ENCODE data around the gene CYTH1.
"Not testable (repeated sequence)": the region's sequence is repeated elsewhere in the genome, so short reads cannot be mapped to it uniquely, and the experiment has no call there.

The CYTH1 gene

DNA sequence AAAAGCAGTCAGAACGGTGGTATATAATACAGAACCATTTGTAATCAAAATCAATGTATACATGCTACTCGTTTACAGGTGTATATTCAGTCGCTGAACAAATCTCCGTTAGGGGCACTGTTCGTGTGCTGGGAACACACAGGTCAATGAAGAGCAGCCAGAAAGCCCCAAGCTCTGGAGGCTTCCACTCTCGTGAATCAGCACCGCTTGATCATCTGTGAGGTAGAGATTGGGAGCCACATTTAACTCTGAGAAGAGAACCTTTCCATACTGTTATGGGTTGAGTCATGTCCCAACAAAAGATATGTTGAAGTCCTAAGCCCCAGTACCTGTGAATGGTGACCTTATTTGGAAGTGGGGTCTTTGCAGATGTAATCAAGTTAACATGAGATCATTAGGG, 5.4 kb upstream of the CYTH1 start:
- no peak for DNase-seq (ENCODE audit: low read depth)

DNA sequence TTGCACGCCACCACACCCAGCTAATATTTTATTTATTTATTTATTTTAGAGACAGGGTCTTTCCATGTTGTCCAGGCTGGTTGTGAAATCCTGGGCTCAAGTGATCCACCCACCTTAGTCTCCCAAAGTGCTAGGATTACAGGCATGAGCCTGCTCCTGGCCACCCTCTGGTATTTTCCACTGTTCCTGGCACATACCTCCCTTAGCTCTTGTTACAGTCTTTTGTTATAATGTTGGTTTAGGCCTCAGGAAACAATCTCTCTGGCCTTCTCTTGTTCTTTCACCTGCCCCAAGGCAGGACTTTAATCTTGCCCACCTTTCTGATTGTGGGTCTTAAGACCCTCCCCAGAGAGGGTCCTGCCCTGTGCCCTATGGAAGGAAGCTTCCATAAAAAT, 3.6 kb upstream of the CYTH1 start:
- no peak for DNase-seq (ENCODE audit: low read depth)

DNA sequence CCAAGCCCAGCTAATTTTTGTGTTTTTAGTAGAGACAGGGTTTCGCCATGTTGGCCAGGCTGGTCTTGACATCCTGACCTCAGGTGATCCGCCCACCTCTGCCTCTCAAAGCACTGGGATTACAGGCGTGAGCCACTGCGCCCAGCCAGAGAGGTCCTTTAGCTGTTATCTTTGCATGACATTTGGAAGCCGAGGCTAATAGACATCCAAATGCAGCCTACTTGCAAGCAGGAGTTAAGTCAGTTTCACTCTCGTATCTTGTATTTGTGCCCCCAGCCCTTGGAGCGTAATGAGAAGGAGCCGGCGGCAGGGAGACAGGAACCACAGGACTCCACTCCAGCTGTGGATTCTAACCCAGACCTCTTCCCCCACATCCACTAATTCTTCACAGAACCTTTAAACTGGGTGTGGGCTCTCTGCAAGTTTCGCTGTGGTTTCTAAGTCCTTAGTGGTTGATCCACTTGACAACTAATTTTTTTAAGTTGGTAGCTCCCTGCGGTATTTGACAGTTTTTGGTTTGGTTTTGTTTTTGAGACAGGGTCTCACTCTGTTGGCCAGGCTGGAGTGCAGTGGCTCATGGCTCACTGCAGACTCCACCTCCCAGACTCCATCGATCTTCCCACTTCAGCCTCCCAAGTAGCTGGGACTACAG, 3.1 kb upstream of the CYTH1 start:
- no peak for DNase-seq (ENCODE audit: low read depth)

DNA sequence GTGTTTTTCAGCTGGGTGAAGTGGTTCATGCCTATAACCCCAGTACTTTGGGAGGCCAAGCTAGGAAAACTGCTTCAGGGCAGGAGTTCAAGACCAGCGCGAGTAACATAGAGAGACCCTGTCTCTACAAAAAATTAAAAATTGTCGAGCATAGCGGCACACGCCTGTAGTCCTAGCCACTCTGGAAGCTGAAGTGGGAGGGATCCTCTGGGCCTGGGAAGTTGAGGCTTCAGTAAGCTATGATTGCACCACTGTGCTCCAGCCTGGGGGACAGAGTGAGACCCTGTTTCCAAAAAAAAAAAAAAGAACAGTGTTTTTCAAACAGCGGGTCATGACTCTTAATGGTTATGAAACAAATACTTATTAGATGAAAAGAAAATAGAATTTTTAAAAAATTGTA, 2.3 kb upstream of the CYTH1 start:
- no peak for DNase-seq (ENCODE audit: low read depth)

DNA sequence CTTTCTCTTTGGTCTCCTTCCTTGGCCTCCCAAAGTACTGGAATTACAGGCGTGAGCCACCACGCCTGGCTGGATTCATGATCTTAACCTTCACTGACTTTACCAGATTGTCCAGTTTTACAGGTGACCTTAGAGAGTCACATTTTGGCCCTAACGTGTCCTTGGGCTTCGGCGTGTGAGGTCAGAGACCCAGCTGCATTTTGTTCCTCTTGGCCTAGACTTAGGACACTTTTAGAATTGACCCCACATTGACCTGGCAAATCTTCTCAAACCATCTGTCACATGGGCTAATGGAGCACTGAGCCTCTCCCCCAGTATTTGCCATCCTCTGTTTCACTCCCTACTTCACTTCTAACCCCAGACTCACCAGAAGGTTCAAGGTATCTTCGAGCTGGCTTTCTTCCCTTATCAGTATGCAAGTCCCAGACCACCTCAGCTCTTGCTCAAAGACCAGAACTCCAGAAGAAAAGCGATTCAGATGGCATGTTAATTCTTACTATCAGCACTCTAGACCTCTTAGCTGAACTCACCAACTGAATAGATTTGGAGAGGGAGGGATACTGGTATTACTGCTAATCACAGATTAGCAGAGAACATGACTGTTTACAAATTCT, 1.7 kb upstream of the CYTH1 start:
- DNase-seq (ENCODE audit: low read depth) = no peak

DNA sequence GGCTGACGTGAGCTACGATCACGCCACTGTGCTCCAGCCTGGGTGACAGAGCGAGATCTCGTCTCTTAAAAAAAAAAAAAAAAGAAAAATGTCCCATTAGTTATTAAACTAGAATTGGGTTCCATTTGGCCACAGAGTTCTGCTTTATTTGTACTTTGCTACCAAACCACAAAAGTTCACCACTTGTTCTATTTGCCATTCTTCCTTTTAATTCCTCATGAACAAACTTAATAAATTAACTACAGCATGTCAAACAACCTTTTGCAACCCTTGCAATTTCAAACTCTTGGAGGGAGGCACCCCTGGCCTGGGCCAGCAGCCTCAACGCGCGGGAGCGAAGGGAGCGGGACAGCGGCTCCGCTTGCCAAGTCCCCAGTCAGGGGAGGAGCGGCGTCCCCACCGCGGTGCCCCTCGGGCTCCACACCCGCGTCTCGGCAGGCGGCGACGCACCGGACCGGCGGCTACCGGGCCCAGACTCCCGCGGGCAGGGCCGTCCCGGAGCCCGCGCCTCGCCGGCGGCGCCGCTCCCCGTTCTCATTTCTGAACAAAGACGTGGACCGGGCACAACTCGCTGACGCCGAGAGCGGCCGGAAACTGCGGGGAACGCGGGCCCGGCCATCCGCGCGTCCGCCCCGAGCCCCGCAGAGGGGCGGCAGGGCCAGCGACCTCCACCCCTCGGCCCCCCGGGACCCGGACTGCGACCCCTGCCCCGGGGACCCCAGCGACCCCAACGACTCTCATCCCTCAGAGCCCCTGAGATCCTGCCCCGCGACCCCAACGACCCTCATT, 775 bp downstream of the CYTH1 start:
- DNase-seq (ENCODE audit: low read depth) = no peak

DNA sequence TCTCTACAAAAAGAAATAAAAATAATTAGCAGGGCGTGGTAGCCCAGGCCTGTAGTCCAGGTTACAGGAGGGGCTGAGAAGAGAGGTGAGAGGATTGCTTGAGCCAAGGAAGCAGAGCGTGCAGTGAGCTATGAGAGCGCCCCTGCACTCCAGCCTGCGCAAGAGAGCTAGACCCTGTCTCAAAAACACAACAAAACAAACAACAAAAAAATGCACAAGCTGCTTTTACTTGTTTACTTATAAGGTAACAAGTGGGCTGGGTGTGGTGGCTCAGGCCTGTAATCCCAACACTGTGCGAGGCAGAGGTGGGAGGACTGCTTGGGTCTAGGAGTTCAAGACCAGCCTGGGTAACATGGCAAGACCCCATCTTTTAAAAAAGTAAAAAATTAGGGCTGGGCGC, 1.7 kb downstream of the CYTH1 start:
- DNase-seq (ENCODE audit: low read depth) = no peak

DNA sequence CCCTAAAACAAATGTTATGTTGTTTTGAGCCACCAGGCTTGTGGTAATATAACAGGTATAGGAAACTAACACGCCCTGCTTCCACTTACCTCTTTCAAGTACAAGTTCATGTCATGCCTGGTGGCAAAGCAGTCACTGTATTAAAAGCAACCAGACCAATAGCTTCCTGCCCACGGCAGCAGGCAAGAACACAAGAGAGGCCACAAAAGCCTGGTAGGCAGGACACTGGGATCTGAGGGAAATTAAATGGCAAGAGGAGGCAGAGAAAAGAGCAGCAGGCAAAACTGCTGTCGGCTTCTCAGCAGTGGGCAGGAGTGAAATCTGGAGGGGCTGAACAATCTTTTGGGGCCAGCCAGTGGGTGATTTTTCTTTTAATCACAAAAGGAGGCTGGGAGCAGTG, 2.2 kb downstream of the CYTH1 start:
- no peak for DNase-seq (ENCODE audit: low read depth)

DNA sequence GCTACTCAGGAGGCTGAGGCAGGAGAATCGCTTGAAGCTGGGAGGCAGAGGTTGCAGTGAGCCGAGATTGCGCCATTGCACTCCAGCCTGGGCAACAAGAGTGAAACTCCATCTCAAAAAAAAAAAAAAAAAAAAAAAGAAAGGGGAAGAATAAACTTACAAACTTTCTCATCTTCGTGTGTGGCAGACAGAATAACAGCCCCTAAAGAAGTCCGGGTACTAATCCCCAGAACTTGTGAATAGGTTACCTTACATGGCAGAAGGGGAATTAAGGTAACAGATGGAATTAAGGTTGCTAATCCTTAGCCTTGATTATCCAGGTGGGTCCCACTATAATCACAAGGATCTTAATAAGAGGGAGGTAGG, 2.8 kb downstream of the CYTH1 start:
- not testable (repeated sequence) for DNase-seq (ENCODE audit: low read depth)

DNA sequence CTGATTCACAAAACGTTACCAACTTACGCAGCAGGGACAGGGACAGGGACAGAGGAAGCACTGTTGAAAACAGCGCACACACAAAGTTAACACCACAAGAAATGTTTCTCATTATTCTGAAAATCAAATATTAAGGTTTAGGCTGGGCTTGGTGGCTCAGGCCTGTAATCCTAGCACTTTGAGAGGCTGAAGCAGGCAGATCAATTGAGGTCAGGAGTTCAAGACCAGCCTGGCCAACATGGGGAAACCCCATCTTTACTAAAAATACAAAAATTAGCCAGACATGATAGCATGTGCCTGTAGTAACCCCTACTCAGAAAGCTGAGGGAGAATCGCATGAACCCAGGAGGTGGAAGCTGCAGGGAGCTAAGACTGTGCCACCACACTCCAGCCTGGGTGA, 4.2 kb downstream of the CYTH1 start:
- DNase-seq (ENCODE audit: low read depth) = no peak

DNA sequence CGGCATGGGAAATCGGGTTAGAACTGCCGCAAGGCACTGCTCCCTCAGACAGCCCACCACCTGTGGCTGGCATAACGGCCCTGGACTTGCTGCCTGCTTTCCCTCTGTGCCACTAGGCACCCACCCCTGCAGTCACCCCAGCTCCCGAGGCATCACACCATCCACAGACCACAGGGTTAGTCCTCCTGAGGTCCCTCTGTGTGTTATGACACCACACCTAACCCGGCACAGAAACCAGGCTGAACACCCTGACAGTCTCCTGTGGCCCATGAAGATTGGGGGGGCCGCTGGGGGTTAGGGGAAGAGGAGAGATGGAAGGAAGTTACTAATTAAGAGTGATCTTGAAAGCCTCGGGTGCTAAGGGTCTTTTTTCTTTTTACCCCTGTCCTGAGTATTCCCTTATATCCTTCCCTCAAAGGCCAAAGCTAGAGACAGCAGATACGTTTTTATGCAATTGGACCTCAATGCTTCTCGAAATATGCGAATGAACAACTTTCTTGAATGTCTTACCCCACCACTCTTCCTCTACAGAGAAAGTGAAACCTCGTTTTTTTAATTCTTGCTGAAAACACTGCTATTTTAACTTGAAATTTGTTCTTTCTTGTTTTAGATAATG, 7.0 kb downstream of the CYTH1 start:
- DNase-seq (ENCODE audit: low read depth) = no peak

DNA sequence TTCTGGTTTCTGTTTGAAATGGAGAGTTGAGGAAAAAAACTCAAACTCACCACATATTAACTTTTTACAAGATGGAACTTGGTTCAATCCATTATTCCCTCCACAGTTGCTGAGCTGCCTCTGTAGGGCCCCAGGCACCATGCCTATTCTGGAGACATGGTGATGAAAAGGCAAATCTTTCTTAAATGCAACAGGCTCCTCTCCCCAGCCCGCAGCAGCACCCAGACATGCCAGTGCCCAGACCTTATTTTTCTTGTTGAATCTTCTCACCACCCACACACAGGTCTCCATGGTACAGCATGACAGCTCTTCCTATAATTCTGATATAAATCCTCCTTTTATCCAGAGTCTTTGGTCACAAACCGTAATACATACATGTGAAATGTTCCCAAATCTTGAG, 7.6 kb downstream of the CYTH1 start:
- DNase-seq (ENCODE audit: low read depth) = no peak

DNA sequence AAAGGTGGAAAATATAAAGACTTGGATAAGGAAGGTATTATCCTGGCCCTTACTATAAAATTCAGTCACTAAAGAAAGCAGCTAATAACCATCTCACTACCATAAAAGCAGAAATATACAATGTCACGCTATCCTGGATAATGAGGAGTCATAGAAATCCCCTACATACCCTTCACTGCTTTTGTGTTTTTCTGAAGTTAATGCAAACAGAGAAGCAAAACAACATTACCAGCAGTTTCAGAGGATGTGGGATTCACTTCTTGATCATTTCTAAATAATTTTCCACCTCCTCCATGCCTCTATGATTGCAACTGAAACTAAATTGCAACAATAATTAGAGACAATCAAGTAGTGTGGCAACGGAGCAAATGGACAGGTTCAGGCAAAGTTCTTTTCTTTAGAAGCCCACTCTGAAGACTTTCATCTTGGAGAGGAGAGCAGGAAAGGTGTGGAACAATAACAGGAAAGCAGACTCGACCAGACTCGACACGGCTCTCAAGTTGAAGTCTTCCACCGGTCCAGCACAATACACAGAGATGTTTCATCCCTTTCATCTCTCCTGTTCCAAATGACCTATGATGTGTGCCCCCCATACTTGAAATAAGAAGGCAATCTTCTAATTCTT, 10.2 kb downstream of the CYTH1 start:
- no peak for DNase-seq (ENCODE audit: low read depth)

DNA sequence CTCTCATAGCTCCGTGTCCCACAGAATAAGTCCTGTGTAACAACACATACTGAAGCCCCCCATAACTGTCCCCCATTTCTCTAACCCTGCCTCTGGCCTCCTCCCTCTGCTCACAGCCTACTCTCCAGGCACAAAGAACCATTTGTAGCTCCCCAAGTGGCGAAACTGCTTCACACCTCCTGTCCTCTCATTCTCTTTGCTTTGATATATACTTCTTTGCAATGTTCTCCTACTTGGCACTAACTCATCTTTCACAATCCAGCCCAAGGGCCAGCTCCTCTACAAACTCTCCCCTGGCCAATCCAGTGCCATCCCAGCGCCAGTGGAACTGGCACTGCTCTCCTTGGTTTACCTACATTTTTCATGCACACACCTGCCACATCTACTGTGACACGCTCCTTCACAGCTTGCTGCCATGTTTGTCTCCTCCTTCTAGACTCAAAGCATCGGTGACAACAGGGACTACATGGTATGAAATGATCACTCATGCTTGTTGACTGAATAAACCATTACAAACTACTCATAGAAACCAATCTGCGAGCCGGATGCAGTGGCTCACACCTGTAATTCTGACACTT, 12.8 kb downstream of the CYTH1 start:
- no peak for DNase-seq (ENCODE audit: low read depth)

DNA sequence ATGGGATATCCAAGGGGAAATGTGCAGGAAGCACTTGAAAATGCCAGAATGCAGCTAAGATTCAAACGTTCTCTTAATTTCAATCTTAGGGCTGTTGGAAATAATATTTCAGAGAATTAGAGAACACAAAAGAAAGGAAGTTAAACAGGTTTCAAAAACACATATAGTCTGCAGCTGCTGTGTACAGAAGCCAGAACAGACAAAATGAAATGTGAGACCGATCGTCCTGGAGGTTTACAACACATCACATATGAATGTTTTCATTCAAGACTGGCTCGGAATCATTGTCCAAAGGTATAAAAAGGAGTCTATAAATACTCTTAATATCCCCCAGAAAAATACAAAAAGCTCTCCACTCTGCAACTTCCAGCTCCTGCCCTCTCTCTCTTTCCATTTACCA, 14.3 kb downstream of the CYTH1 start:
- no peak for DNase-seq (ENCODE audit: low read depth)

DNA sequence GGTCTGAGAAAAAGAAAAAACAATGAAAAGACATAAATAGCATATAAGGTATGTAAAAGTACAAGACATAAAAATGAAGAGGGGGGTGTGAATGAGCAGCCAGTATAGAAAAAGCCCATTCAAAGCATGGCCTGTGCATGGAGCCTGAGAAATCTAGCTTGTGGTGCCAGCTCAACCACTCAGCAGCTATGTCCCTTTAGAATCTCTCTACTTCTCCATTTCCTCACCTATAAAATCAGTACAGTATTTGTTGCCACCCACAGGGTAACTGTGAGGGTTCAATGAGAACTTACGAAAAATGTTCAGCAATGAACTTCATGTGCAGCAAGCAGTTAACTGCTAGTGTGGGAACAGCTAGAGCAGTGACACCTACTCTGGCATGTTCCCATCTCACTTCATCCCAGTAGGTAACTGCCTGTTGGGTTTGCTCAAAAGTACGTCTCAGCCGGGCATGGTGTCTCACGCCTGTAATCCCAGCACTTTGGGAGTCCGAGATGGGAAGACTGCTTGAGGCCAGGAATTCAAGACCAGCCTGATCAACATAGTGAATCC, 15.3 kb downstream of the CYTH1 start:
- DNase-seq (ENCODE audit: low read depth) = no peak

DNA sequence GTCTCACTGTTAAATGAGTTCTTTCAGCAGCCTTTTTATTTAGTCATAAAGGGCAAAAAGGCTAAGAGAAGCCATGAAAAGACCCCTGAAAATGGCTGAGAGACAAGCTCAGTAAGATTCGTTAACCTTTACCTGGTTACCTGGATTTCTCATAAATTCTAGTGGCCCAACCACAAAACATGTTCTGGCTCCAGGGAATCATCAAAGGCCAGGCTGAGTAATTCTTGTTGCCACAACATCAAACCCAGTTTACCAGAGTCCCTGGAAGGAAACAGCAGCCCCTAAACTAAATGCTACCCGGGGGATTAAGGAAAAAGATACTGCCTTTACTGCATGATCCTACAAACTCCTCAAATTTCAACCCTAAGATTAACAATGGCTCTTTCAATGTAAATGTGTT, 15.8 kb downstream of the CYTH1 start:
- no peak for DNase-seq (ENCODE audit: low read depth)

DNA sequence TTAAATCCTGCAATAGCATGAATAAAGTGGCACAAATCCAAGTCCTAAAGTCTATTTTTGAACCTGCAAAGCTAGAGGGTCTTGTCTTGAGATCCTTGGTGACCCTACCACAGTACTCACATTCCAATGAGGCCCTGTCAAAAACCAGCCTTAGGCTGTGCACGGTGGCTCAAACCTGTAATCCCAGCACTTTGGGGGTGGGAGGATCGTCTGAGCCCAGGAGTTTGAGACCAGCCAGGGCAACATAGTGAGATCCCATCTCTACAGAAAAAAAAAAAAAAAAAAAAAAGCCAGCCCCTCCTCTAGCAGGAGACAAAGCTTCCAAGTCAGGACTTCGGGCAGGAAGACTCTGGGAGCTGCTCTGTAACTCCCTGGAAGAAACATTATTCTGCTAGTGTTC, 16.3 kb downstream of the CYTH1 start:
- DNase-seq (ENCODE audit: low read depth) = no peak

DNA sequence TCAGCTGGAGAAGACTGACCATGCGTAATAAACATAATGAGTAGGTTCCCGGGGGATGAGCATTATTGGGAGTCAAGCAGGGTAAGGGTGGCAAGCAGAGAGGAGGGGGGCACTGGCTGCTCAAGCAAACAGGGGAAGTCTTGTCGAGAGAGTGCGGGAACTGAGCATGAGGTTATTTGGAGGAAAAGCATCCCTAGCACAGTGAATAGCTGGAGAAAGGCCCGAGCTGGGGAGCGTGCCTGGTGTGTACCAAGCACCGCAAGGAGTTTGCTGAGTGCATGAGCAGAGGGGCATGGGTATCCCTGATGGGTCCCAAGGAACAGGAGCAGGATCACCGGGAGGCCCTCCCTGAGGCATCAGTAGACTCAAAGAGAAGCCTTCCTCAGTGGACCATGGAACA, 17.2 kb downstream of the CYTH1 start:
- no peak for DNase-seq (ENCODE audit: low read depth)

DNA sequence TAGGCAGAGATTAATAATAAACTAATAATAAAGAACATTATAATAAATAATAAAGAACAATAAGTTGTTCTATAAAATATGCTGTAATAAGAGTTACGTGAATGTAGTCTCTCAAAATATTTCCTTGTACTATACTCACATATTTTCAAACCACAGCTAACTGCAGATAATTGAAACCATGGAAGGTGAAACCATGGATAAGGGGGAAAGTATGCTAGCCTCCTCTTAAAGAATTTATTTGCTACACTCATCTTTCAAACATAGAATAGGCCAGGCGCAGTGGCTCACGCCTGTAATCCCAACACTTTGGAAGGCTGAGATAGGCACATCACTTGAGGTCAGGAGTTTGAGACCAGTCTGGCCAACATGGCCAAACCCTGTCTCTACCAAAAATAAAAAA, 18.5 kb downstream of the CYTH1 start:
- no peak for DNase-seq (ENCODE audit: low read depth)

DNA sequence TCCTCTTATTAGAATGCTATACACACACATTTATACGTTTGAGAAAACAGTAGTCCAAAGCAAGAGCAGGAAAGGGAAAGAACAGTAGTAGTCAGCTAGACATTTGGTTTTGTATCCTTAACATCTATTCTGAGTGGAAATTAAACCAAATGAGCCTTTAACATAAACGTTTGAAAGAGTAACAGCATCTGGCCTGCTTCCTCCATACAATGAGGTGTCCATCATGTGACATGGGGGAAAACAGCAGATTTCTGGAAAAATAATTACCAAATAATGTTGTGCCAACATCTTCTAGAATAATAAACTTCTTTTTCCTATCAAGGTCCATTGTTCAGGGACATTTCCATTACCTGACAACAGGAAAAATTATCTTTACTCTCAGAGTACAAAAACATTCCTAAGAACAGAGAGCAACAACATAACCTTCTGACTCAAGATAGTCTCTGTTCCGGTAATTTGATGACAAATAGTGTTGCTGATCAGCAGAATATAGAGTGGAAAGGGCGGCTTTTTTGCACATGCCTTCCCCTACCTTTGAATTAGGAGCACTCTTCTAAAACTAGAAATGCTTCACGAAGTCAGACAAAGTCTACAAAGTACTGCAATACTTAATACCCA, 20.2 kb downstream of the CYTH1 start:
- no peak for DNase-seq (ENCODE audit: low read depth)

DNA sequence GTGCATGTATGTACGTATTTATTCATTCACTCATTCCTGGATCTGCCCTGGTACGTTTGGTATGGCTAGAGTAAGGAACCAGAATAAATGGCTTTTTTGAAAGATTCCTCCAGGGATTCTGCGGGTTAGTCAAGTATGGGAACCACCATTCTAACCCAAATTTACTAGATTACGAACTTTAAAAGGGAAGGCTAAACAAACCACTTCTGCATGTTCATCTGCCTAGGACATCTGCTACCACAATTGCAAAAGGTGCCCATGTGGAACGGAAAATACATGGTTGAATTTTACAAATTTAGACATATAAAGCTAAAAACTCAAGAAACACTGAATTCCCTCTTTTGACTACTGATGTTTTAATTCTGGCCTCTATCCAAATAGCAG, 22.1 kb downstream of the CYTH1 start:
- DNase-seq (ENCODE audit: low read depth) = no peak
